HPDE6-E6E7 (cell line): ENCODE results near the gene AP2A2.

Experiments
- DNase-seq: peaks from one replicate; pipeline ENCODE4 v3.0.0; 2011; ENCODE audit warnings: missing footprints; ENCODE audit errors: extremely low spot score

Gene AP2A2

DNA sequence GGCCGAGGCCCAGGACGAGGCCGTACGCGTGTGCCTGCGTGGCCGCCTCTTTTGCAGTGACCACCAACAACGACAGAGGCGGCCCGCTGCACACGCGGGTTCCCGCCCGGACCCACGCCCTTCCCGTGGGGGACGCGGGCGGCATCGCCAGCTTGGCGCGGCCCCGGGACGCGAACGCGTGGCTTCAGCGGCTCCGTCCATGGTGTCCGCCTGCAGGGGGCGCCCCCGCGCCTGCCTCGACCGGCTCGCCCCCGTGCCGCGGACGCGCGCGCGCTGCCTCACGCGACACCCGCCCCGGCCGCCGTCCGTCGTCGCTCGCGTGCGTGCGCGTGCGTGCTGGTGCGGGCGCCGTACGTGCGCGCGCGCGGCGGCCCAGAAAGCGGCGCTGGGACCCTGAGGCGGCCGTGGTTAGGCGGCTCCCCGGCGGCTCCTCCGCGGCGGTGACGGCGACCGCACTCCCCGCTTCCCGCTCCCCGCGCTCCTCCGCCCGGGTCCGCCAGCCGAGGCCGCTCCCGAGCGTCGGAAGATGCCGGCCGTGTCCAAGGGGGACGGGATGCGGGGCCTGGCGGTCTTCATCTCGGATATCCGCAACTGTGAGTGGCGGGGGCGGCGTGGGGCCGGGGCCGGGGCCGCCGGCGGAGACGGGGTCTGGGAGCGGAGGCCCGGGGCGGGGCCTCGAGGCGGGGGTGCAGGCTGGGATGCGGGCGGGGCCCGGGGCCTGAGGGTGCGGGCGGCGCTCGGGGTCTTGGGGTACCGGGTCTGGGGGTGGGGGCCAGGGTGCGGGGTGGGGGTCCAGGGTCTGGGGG, at the start of gene AP2A2:
Gene AP2A2, plus strand, starts transcription at position 375 of the 806 bp plus-strand sequence. Its CDS starts 152 bp downstream, at position 527.
- peak; percentile 79 for DNase-seq

GRCh38 chr11:876545-876944, 49.1 kb upstream of the AP2A2 start:
- DNase-seq, result no peak

- no peak for DNase-seq
These were observed 48.1 kb upstream of the AP2A2 start for GRCh38 chr11:877565-877964.

GRCh38 chr11:880447-880846, 45.2 kb upstream of the AP2A2 start:
- no peak for DNase-seq

DNA sequence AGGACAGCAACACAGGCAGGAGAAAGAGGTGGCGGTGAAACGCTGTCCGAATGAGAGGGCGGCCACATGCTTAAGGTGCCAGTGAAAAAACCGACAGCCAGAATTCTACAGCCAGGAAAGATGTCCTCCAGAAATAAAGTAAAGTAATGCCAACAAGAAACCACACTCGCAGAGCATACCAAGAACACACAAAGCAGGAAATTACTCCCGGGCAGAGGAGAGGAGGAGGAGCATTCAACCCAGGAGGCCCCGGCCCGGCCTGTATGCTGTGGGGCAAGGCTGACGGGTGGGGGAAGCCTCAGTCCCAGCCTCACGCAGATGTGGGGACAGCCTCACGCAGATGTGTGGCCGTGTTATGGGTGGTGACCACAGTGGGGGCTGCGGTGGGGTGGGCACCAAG, 43.1 kb upstream of the AP2A2 start:
- DNase-seq, result no peak

GRCh38 chr11:883527-883926, 42.1 kb upstream of the AP2A2 start:
- no peak for DNase-seq

- DNase-seq, result no peak
These were observed 41.0 kb upstream of the AP2A2 start for GRCh38 chr11:884578-885070.

GRCh38 chr11:886568-886967, 39.1 kb upstream of the AP2A2 start:
- DNase-seq, result no peak

GRCh38 chr11:887589-887988, 38.1 kb upstream of the AP2A2 start:
- no peak for DNase-seq

DNA sequence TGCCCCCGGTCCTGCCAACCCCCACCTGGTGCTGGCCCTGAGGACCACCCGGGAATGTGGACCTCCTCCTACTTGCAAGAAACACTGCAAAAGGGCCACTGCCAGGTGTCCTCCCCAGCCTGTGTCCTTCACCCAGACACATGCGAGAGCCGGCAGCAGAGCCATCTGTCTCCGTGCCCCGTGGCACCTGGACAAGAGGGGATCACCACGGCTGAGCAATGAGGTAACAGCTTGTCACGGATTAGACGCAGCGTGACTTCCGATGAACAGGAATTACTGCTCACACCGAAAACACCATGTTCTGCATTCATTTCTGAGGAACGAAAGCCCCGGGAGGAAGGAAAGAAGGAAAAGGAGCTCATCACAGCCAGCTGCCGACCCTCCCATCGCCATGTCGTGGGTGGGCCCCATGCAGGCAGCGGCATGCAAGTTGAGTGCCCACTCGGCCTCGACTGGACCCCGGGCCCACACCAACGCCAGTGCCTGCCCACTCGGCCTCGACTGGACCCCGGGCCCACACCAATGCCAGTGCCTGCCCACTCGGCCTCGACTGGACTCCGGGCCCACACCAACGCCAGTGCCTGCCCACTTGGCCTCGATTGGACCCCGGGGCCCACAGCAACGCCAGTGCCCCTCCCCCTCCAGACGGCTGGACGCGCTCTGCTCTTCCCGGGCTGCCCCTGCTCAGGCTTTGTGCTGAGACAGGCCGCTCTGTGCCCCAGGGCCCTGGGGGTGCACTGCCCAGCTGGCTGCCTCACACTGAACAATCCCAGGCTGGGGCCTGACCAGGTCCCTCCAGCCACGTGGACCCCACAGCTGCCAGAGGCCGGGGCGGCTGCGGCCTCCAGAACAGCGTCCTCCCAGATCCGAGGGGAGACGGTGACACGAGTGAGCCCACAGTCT, 37.1 kb upstream of the AP2A2 start:
- DNase-seq, result no peak

- DNase-seq, result no peak
These were observed 36.4 kb upstream of the AP2A2 start for GRCh38 chr11:889257-889656.

DNA sequence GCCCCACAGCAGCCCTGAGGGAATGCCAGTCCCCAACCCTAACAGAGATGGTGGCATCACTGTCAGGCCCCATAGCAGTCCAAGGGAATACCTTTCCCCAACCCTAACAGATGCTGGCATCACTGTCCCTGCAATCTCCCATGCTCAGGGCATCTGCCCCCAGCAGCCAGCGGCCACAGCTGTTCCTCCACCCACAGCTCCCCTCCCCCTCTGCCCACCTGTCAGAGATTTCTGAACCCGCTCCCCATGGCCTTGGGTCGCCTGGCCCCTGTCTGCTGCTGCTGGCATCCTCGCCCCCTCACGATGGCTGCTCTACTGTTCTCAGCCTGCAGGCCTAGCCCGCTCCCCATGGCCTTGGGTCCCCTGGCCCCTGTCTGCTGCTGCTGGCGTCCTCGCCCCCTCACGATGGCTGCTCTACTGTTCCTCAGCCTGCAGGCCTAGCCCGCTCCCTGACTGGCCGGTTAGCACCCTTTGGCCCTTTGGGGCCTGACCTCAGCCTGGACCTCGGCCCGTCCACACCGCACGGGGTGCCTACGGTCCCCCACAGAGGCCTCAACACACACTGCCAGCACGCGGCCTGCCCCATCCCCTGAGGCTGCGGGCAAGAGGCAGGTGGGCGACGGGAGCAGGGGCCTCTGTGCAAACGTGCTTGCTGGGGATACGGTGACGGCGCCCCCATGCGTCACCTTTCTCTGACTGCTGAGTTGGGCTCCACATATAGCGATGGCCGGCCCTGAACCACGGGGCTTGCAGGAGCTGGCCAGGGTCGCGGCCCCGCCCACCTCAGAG, 35.8 kb upstream of the AP2A2 start:
- no peak for DNase-seq

GRCh38 chr11:890794-891540, 34.7 kb upstream of the AP2A2 start:
- no peak for DNase-seq

GRCh38 chr11:893008-893654, 32.5 kb upstream of the AP2A2 start:
- no peak for DNase-seq

- DNase-seq, result no peak
These were observed 31.0 kb upstream of the AP2A2 start for GRCh38 chr11:894575-895201.

DNA sequence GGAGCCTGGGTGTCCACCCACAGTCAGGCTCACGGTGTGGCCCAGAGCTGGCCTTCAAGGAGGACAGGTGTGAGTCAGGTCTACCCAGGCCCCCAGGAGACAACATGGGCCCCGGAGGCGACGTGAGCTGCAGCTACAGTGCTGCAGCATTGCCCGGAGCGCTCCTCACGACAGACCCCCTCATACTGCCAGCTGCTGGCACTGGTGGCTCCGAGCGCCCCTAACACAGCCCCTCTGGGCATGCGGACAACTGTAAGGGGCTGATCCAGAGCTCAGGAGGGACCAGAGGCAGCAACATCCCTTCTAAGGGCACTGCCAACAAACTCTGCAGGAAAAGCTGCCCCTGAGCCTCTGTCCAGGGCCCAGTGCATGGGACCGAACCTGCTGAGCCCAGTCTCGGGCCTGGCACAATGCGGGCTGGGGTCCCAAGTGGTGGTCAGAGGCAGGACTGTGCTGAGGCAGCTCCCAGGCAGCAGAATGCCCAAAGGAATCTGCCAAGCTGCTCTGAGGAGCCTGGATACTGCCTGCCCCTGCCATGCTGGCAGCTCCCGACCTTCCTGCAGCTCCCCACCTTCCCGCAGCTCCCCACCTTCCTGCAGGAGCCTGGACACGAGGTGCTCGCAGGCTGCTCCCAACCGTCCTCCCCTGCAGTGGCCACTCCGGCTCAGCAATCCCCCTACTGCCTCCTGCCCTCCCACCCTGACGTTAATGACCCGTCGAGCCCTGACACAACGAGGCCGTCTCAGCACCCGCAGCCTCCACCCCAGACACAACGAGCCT, 30.1 kb upstream of the AP2A2 start:
- DNase-seq, result no peak

GRCh38 chr11:897253-898142, 28.2 kb upstream of the AP2A2 start:
- DNase-seq, result no peak

- DNase-seq, result no peak
These were observed 27.5 kb upstream of the AP2A2 start for GRCh38 chr11:898143-898511.
